Lower leg skin (tissue), 4 donors: ENCODE data around the gene ST3GAL3. TPM values are rescaled to one million over a fixed set of nuclear protein-coding genes. Genes with fewer than 3 reads are reported as not detected.

ENCODE experiments used
- DNase-seq, 2 donors: peaks; one replicate each; pipeline ENCODE4 v3.0.0-alpha.2; 2019; ENCODE audit warnings: low spot score in 2 of 2
- H3K4me3 ChIP-seq: fragments of 200-600 bp; sonication (generic); 2 replicates; pipeline ENCODE4 v1.5.1; 2017; ENCODE audit warnings: mild to moderate bottlenecking, low read depth; ENCODE audit not compliant: poor library complexity, severe bottlenecking
- CTCF ChIP-seq, 3 donors: fragments of 450-650 bp; IDR thresholded peaks; one replicate each; pipeline ENCODE4 v1.5.1; 2016; ENCODE audit warnings: antibody characterized with exemption in 3 of 3, mild to moderate bottlenecking in 3 of 3, moderate library complexity in 2 of 3
- POLR2A ChIP-seq, 2 donors: fragments of 450-650 bp; IDR thresholded peaks; one replicate each; pipeline ENCODE4 v1.6.1; 2016 to 2017; ENCODE audit warnings: antibody characterized with exemption in 2 of 2, mild to moderate bottlenecking in 1 of 2, moderate library complexity in 1 of 2
- WGBS, 2 donors: methylation state at CpG; one replicate each; pipeline ENCODE4 v1.1.5; 2018; 5-methylcytosine and 5-hydroxymethylcytosine counted together
- intact Hi-C: fragments of 100-400 bp; cut with DNase I; formaldehyde crosslinking; loops from one replicate; pipeline ENCODE4 v1.15.0; 2023; ENCODE audit warnings: low total_unique reads
- total RNA-seq, 4 donors: library from RNA; depleted of rRNA; stranded (reverse); fragments of >200 nt; gene quantifications; one replicate each; pipeline ENCODE4 v1.1.0, GENCODE V29; 2016

ST3GAL3 gene
- total RNA-seq, 4 donors from 2014 or later, result 6.9 to 10.5 (median 8.0) TPM

- no peak overlapping the region for H3K4me3 ChIP-seq
- 55 to 66% methylated on average over 2 of the region's 2 CpGs for WGBS, 2 donors
- DNase-seq, result no peak
- intact Hi-C loops, result no loop called here
- TF ChIP-seq CTCF (IDR thresholded peaks at IDR 0.05) (no peak), POLR2A (IDR thresholded peaks at IDR 0.05) (no peak)
These were observed 205.3 kb downstream of the ST3GAL3 start for GRCh38 chr1:43912607-43913006.

- WGBS, 2 donors, result 49% methylated on average over 7 of the region's 7 CpGs
- intact Hi-C loops, result no loop called here
- TF ChIP-seq POLR2A (IDR thresholded peaks at IDR 0.05) (no peak), CTCF (IDR thresholded peaks at IDR 0.05) (no peak)
- no peak overlapping the region for H3K4me3 ChIP-seq
- no peak for DNase-seq
These were observed 205.7 kb downstream of the ST3GAL3 start for GRCh38 chr1:43913051-43913501.

DNA sequence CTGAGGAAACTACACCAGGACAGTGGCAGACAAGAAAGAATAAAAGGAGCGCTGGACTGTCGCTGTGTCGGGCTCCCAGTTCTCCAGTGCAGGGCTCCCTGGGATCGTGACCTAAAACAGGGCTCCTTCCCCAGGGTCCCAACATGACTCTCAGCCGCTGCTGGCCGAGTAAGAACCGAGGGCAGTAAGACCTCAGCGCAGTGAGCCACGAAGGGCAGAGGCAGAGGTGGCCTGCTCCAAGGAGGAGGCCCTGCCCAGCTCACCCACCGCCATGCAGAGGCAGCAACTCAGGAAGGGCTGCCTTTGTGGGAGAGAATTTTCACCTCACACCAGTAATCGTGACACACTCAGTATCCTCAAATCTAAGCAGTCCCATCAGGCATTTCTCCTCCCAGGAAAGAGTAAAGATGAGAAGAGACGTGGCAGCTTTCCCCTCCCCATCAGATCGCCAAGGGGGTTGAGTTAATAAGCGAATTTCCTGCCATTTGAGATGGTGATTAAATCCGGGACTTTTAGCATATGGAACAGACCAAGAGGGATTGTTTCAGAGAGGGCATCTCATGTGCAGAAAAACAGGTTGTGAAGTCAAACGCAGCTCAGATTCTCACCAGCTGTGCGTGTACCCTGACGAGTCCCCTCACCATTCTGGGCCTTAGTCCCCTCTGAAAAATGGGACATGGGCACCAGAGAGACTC lies 206.5 kb downstream of the ST3GAL3 start:
- intact Hi-C loops, result no loop called here
- TF ChIP-seq CTCF (IDR thresholded peaks at IDR 0.05) (no peak), POLR2A (IDR thresholded peaks at IDR 0.05) (no peak)
- WGBS, 2 donors, result 76 to 78% methylated on average over 18 of the region's 18 CpGs
- no peak for DNase-seq
- H3K4me3 ChIP-seq, result no peak overlapping the region

DNA sequence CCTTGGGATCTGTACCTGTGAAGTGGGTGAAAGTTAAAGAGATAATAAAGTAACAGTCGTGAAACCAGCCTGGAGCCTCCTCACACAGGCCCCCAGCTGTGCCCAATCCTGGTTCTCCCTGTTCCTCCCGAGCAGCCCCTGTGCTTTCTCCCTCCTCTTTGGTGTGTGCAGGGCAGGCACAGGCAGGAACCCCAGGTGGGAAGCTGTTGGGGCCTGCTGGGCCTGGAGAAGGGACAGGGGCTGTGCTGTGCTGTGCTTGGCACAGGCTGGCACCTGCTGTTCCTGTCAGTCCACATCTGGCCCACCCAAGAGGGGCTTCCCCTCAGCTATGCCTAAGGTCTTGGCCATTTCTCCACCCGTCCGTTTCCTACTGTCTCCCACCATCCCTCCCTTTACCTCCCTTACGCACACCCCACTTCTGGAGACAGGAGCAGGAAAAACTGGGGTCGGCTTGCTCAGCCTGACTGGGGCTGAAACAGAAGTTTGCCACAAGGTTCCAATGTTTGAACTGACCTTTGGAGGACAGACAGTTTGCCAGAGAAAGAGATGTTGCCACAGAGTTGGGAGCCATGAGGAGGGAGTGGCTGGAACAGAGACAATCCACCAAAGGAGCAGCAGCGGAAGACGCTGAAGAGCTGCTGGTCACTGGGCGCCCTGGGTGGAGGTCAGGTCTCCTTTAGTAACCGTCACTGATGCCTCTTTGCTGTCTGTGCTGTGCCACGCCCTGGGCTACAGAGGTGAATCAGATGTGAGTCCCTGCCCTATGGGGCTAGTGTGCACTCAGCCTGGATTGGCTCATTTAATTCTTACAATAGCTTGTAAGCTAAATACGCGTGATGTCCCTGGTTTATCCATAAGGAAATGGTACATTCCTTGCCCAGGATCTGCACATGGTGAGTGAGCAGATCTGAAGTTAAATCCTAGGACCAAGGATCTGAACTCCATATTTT lies 207.5 kb downstream of the ST3GAL3 start:
- DNase-seq, result no peak
- WGBS, 2 donors, result 66 to 67% methylated on average over 13 of the region's 13 CpGs
- H3K4me3 ChIP-seq, result no peak overlapping the region
- intact Hi-C loops, result no loop called here
- TF ChIP-seq POLR2A (IDR thresholded peaks at IDR 0.05) (no peak), CTCF (IDR thresholded peaks at IDR 0.05) (no peak)

GRCh38 chr1:43919906-43920305 lies 212.6 kb downstream of the ST3GAL3 start:
- no peak overlapping the region for H3K4me3 ChIP-seq
- no peak for DNase-seq
- intact Hi-C loops, result no loop called here
- 88 to 93% methylated on average over 7 of the region's 7 CpGs for WGBS, 2 donors
- no peak for TF ChIP-seq CTCF (IDR thresholded peaks at IDR 0.05)
- no peak for TF ChIP-seq POLR2A (IDR thresholded peaks at IDR 0.05)
